ENCODE measurements around the gene GID8.

DNA sequence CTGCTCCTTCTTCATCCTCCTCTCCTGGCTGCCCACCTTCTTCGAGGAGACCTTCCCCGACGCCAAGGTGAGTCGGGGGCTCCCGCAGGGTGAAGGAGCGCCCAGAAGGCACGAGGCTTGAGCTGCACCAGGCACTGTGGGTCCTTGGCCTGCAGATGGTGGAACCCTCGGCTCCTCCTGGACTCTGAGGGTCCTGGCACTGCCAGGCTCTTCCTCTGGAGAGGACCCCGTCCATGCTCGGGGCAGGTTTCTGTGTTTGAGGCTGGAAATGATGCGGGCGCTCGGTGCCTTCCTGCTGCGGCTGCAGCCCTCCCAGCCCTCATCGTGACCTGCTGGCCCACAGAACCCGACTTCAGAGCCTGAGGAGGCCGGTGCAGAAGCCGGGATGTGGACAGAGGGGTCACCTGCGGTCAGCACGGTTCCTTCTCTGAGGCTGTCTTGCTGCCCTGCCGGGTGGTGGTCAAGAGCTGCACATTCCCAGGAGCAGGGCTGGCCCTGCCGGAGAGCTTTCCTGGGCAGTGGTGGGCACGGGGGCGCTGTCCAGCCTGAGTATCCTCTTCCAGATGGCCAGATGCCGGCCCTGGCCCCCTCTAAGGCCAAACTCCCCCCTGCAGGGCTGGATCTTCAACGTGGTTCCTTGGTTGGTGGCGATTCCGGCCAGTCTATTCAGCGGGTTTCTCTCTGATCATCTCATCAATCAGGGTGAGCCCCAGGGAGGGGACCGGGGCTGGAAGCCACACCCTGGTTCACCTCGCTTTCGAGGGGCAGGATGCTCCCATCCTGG lies 25.9 kb downstream of the GID8 start:
- TF ChIP-seq, protein P1, sequence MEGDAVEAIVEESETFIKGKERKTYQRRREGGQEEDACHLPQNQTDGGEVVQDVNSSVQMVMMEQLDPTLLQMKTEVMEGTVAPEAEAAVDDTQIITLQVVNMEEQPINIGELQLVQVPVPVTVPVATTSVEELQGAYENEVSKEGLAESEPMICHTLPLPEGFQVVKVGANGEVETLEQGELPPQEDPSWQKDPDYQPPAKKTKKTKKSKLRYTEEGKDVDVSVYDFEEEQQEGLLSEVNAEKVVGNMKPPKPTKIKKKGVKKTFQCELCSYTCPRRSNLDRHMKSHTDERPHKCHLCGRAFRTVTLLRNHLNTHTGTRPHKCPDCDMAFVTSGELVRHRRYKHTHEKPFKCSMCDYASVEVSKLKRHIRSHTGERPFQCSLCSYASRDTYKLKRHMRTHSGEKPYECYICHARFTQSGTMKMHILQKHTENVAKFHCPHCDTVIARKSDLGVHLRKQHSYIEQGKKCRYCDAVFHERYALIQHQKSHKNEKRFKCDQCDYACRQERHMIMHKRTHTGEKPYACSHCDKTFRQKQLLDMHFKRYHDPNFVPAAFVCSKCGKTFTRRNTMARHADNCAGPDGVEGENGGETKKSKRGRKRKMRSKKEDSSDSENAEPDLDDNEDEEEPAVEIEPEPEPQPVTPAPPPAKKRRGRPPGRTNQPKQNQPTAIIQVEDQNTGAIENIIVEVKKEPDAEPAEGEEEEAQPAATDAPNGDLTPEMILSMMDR (IDR thresholded peaks at IDR 0.05; ENCODE audit: insufficient read depth, low read length, poor library complexity, severe bottlenecking), result no peak
- no peak for TF ChIP-seq EZH2phosphoT487 (conservative IDR thresholded peaks at IDR 0.05; ENCODE audit: low read length)

Data from SU-DHL-6 (cell line).